GM21515 (cell line): Measurements from ENCODE around the gene SPRED2.

Experiments
- ATAC-seq: cut with Tn5 transposase; IDR thresholded peaks from one replicate; pipeline ENCODE4 v1.9.1; 2021; ENCODE audit not compliant: unreplicated experiment

The SPRED2 gene

GRCh38 chr2:65443509-65444186, 11.2 kb upstream of the SPRED2 start:
- no peak for ATAC-seq

GRCh38 chr2:65442420-65443020, 10.1 kb upstream of the SPRED2 start:
- no peak for ATAC-seq

- no peak for ATAC-seq
Measured at GRCh38 chr2:65438137-65438899, 5.9 kb upstream of the SPRED2 start.

GRCh38 chr2:65437392-65438135, 5.2 kb upstream of the SPRED2 start:
- no peak for ATAC-seq

GRCh38 chr2:65436824-65437221, 4.4 kb upstream of the SPRED2 start:
- ATAC-seq, result peak; percentile 76

GRCh38 chr2:65436169-65436823, 3.9 kb upstream of the SPRED2 start:
- ATAC-seq, result peak; percentile 27

GRCh38 chr2:65435625-65436168, 3.3 kb upstream of the SPRED2 start:
- ATAC-seq, result no peak

- no peak for ATAC-seq
Measured at GRCh38 chr2:65434592-65435241, 2.3 kb upstream of the SPRED2 start.

- peak; percentile 29 for ATAC-seq
Measured at GRCh38 chr2:65431421-65432226, 775 bp downstream of the SPRED2 start.

GRCh38 chr2:65430603-65431420, 1.6 kb downstream of the SPRED2 start:
- ATAC-seq, result peak; percentile 28

- ATAC-seq, result peak; percentile 10
Measured at GRCh38 chr2:65429786-65430602, 2.4 kb downstream of the SPRED2 start.

- no peak for ATAC-seq
Measured at GRCh38 chr2:65427532-65427931, 4.9 kb downstream of the SPRED2 start.

GRCh38 chr2:65425276-65425675, 7.1 kb downstream of the SPRED2 start:
- no peak for ATAC-seq

- no peak for ATAC-seq
Measured at GRCh38 chr2:65424391-65424790, 8.0 kb downstream of the SPRED2 start.

- ATAC-seq, result no peak
Measured at GRCh38 chr2:65421432-65421748, 11.0 kb downstream of the SPRED2 start.

- ATAC-seq, result peak; percentile 69
Measured at GRCh38 chr2:65420712-65421431, 11.5 kb downstream of the SPRED2 start.

- no peak for ATAC-seq
Measured at GRCh38 chr2:65417509-65418085, 14.8 kb downstream of the SPRED2 start.
